H1 (cell line): ENCODE measurements around the gene IKBIP. TPM values are rescaled to one million over a fixed set of nuclear protein-coding genes. Genes with fewer than 3 reads are reported as not detected.

Experiments
- CTCF ChIA-PET: fragments of 300-600 bp; sonication (Branson Sonifier 250); formaldehyde crosslinking; loops from one replicate; lab custom pipeline; 2021; ENCODE audit not compliant: partially characterized antibody; lab: Charles Lee
- POLR2A ChIA-PET: fragments of 300-600 bp; sonication (Branson Sonifier 250); formaldehyde crosslinking; loops from one replicate; lab custom pipeline; 2021; ENCODE audit warnings: inconsistent platforms; ENCODE audit not compliant: partially characterized antibody; lab: Charles Lee
- DNase-seq, 2 experiments: peaks; one replicate each; pipeline versions ENCODE4 v3.0.0 to v3.0.0-alpha.2; 2010 to 2022; ENCODE audit warnings: low spot score in 2 of 2, low read depth in 1 of 2, mixed read lengths in 1 of 2
- FAIRE-seq: peaks from 2 replicates; lab custom pipeline; 2011; peaks lifted over from hg19 to GRCh38; lab: Jason Lieb, UNC
- H2AFZ ChIP-seq: 2 replicates; pipeline ENCODE4 v1.8.1; 2012; ENCODE audit warnings: low read length, inconsistent platforms
- H2AK5ac ChIP-seq: 2 replicates; pipeline ENCODE4 v1.6.1; 2013; ENCODE audit warnings: low read depth, low read length
- H2BK120ac ChIP-seq: replicated peaks from 2 replicates; pipeline ENCODE3; 2013; ENCODE audit warnings: low read depth, low read length, inconsistent platforms
- H2BK12ac ChIP-seq: 2 replicates; pipeline ENCODE4 v1.6.1; 2013; ENCODE audit warnings: low read depth, low read length
- H2BK15ac ChIP-seq: 2 replicates; pipeline ENCODE4 v1.6.1; 2013; ENCODE audit warnings: low read length
- H2BK20ac ChIP-seq: 2 replicates; pipeline ENCODE4 v1.6.1; 2013; ENCODE audit warnings: low read length
- H2BK5ac ChIP-seq: 2 replicates; pipeline ENCODE4 v1.6.1; 2013; ENCODE audit warnings: low read depth, low read length
- H3K14ac ChIP-seq: 2 replicates; pipeline ENCODE4 v1.6.1; 2013; ENCODE audit warnings: inconsistent platforms; ENCODE audit not compliant: insufficient read length
- H3K18ac ChIP-seq: 2 replicates; pipeline ENCODE4 v1.6.1; 2013; ENCODE audit warnings: low read length; ENCODE audit errors: extremely low read depth
- H3K23ac ChIP-seq: 2 replicates; pipeline ENCODE4 v1.6.1; 2013; ENCODE audit warnings: inconsistent platforms; ENCODE audit not compliant: insufficient read length
- H3K23me2 ChIP-seq: 2 replicates; pipeline ENCODE4 v1.6.1; 2013; ENCODE audit warnings: low read depth, low read length
- H3K27ac ChIP-seq: 2 replicates; pipeline ENCODE4 v1.6.1; 2011; ENCODE audit warnings: low read depth, low read length, inconsistent platforms
- H3K27me3 ChIP-seq, 4 experiments: replicated peaks in 1 of 4; 1 replicate in 1 of 4; 2 replicates in 3 of 4; pipeline versions ENCODE4 v1.6.1 to v1.8.1; 2011 to 2013; ENCODE audit warnings: low read length in 3 of 4, mild to moderate bottlenecking in 3 of 4, inconsistent platforms in 2 of 4, mixed read lengths in 2 of 4, moderate library complexity in 1 of 4; ENCODE audit not compliant: control insufficient read depth in 3 of 4, insufficient read depth in 3 of 4; ENCODE audit errors: extremely low read depth in 1 of 4
- H3K36me3 ChIP-seq, 4 experiments: 2 replicates each; pipeline versions ENCODE4 v1.6.1 to v1.8.1; 2011 to 2013; ENCODE audit warnings: mild to moderate bottlenecking in 4 of 4, low read length in 3 of 4, moderate library complexity in 2 of 4, control low read depth in 1 of 4, inconsistent platforms in 1 of 4; ENCODE audit not compliant: insufficient read depth in 4 of 4, control insufficient read depth in 2 of 4
- H3K4ac ChIP-seq: replicated peaks from 2 replicates; pipeline ENCODE3; 2013; ENCODE audit warnings: low read length, low read depth, mixed read lengths, inconsistent platforms; ENCODE audit not compliant: insufficient read length
- H3K4me1 ChIP-seq, 4 experiments: replicated peaks in 1 of 4; 1 replicate in 1 of 4; 2 replicates in 3 of 4; pipeline versions ENCODE4 v1.6.1 to v1.8.1; 2011 to 2013; ENCODE audit warnings: low read length in 3 of 4, inconsistent platforms in 2 of 4, mixed read lengths in 1 of 4; ENCODE audit not compliant: insufficient read depth in 4 of 4, control insufficient read depth in 3 of 4
- H3K4me2 ChIP-seq, 2 experiments: 2 replicates each; pipeline versions ENCODE4 v1.6.1 to v1.8.1; 2011 to 2013; ENCODE audit warnings: low read depth in 2 of 2, low read length in 2 of 2, control low read depth in 1 of 2, inconsistent platforms in 1 of 2, mild to moderate bottlenecking in 1 of 2; ENCODE audit not compliant: insufficient read depth in 1 of 2
- H3K4me3 ChIP-seq, 4 experiments: fragments of 200-600, 300-600 bp in 1 of 4; sonication (generic), shearing (Covaris generic), sonication (Bioruptor Twin) in 1 of 4; 2 replicates each; pipeline versions ENCODE4 v1.5.1 to v1.8.1; 2011 to 2016; ENCODE audit warnings: low read length in 4 of 4, low read depth in 3 of 4, control low read depth in 2 of 4, inconsistent platforms in 2 of 4, mild to moderate bottlenecking in 2 of 4, mixed read lengths in 1 of 4, moderate library complexity in 1 of 4; ENCODE audit not compliant: insufficient read depth in 2 of 4; ENCODE audit errors: extremely low read depth in 1 of 4
- H3K56ac ChIP-seq: replicated peaks from 2 replicates; pipeline ENCODE3; 2013; ENCODE audit warnings: low read depth, mild to moderate bottlenecking, mixed read lengths, low read length, inconsistent platforms; ENCODE audit not compliant: insufficient read length
- H3K79me1 ChIP-seq: 2 replicates; pipeline ENCODE4 v1.6.1; 2013; ENCODE audit warnings: low read depth, low read length, control low read depth
- H3K79me2 ChIP-seq, 2 experiments: 2 replicates each; pipeline versions ENCODE4 v1.6.1 to v1.8.1; 2012 to 2013; ENCODE audit warnings: low read length in 2 of 2, mild to moderate bottlenecking in 2 of 2, inconsistent platforms in 1 of 2; ENCODE audit not compliant: insufficient read depth in 2 of 2, control insufficient read depth in 1 of 2
- H3K9ac ChIP-seq, 4 experiments: replicated peaks in 1 of 4; 1 replicate in 1 of 4; 2 replicates in 3 of 4; pipeline versions ENCODE4 v1.6.1 to v1.8.1; 2011 to 2013; ENCODE audit warnings: low read depth in 3 of 4, low read length in 3 of 4, control low read depth in 2 of 4, mild to moderate bottlenecking in 2 of 4, moderate library complexity in 2 of 4, inconsistent platforms in 1 of 4; ENCODE audit errors: extremely low read depth in 1 of 4
- H3K9me3 ChIP-seq, 2 experiments: 2 replicates each; pipeline versions ENCODE4 v1.6.1 to v1.8.1; 2012 to 2013; ENCODE audit warnings: mild to moderate bottlenecking in 2 of 2, moderate library complexity in 2 of 2, control low read depth in 1 of 2, inconsistent platforms in 1 of 2, low read depth in 1 of 2, low read length in 1 of 2, mixed read lengths in 1 of 2; ENCODE audit not compliant: insufficient read depth in 2 of 2
- H4K20me1 ChIP-seq, 2 experiments: replicated peaks in 1 of 2; 2 replicates each; pipeline versions ENCODE3 to v1.8.1; 2011 to 2013; ENCODE audit warnings: inconsistent platforms in 2 of 2, low read length in 2 of 2, mild to moderate bottlenecking in 1 of 2; ENCODE audit not compliant: insufficient read depth in 2 of 2, control insufficient read depth in 1 of 2
- H4K5ac ChIP-seq: 2 replicates; pipeline ENCODE4 v1.6.1; 2013; ENCODE audit warnings: low read length, low read depth, mixed read lengths, inconsistent platforms; ENCODE audit not compliant: insufficient read length
- H4K8ac ChIP-seq: 2 replicates; pipeline ENCODE4 v1.8.0; 2013; ENCODE audit warnings: mild to moderate bottlenecking, moderate library complexity, low read length, inconsistent platforms; ENCODE audit not compliant: insufficient read depth; ENCODE audit errors: extremely low read depth
- H4K91ac ChIP-seq: replicated peaks from 2 replicates; pipeline ENCODE3; 2013; ENCODE audit warnings: low read length, mixed read lengths, inconsistent platforms; ENCODE audit not compliant: insufficient read length
- USF2 ChIP-seq: IDR thresholded peaks from 2 replicates; pipeline ENCODE4 v1.6.1; 2011; ENCODE audit warnings: low read length, improper control_type of control experiment
- WGBS, 2 experiments: shearing (Covaris generic) in 1 of 2; methylation state at CpG; one replicate each; pipeline versions ENCODE4 v1.1.6 to v1.1.7; 2013 to 2015; ENCODE audit warnings: low lambda C conversion rate in 2 of 2, mixed read lengths in 2 of 2, inconsistent platforms in 1 of 2, low coverage in 1 of 2, missing lambda C conversion rate in 1 of 2; ENCODE audit not compliant: insufficient replicate concordance in 2 of 2, insufficient coverage in 1 of 2, insufficient read length in 1 of 2; ENCODE audit errors: extremely low coverage in 1 of 2, missing lambda C conversion rate in 1 of 2; 5-methylcytosine and 5-hydroxymethylcytosine counted together
- polyA plus RNA-seq, 7 experiments: library from polyadenylated mRNA; depleted of rRNA in 3 of 7; stranded (reverse) in 5 of 7; unstranded in 2 of 7; fragments of >200 nt in 5 of 7; fragments of 200-250 nt in 2 of 7; gene quantifications; 1 replicate in 5 of 7; 2 replicates in 1 of 7; 4 replicates in 1 of 7; pipeline versions ENCODE4 v1.2.1 to v1.2.3, GENCODE V29; 2011 to 2013; ENCODE audit warnings: missing spikeins in 2 of 7, mixed read lengths in 2 of 7
- total RNA-seq: library from RNA; stranded (reverse); fragmentation: NEBNext Ultra II Directional; extraction: Animal tissue kit (Norgen Biotek cat#: 25700); gene quantifications from 2 replicates; pipeline ENCODE4 v1.2.1, GENCODE V29; 2021

The IKBIP gene
- total and polyA plus RNA-seq, 2 of the 8 experiments (the other 6 are each of a cell fraction or from before 2014, with no cell fraction given) = 2.7 to 12.4 TPM

- Histone ChIP-seq H3K14ac (no peak overlapping the region), H3K9ac (no peak overlapping the region), H3K18ac (no peak overlapping the region), H3K23ac (no peak overlapping the region), H4K91ac (no peak overlapping the region), H3K9me3 (no peaks in the 10 kb centered on the region), H3K79me2 (peaks cover 24 to 27% of the 10 kb centered on the region in 2 experiments), H2BK15ac (no peak overlapping the region), H4K8ac (no peak overlapping the region), H2BK120ac (no peak overlapping the region), H4K5ac (no peak overlapping the region), H2AK5ac (no peak overlapping the region), H3K4me1 (peaks cover 0 to 9% (median 4%) of the 10 kb centered on the region in 4 experiments; a peak in 2 of 7 replicates), H3K4me2 (no peak overlapping the region), H2BK12ac (no peak overlapping the region), H3K56ac (no peak overlapping the region), H2AFZ (no peak overlapping the region), H3K27me3 (no peaks in the 10 kb centered on the region), H3K36me3 (peaks cover 8 to 10% (median 8%) of the 10 kb centered on the region in 4 experiments; a peak in 7 of 8 replicates), H3K27ac (no peak overlapping the region), H2BK5ac (no peak overlapping the region), H3K4ac (no peak overlapping the region), H3K23me2 (peaks cover 2% of the 10 kb centered on the region; the same call in 1 of the 2 replicates), H4K20me1 (peaks cover 10% of the 10 kb centered on the region in 2 experiments), H3K4me3 (no peak overlapping the region), H2BK20ac (no peak overlapping the region), H3K79me1 (no peaks in the 10 kb centered on the region)
- WGBS, 2 experiments = 97% methylated on average over 4 of the region's 4 CpGs; no CpG with 5 or more reads in 1 of the 2 experiments
- POLR2A ChIA-PET = interaction anchor here (1.0 kb wide), 1 partner anchor 55 kb away, joined by 3 read pairs; no protein-coding TSS in a partner anchor
- CTCF ChIA-PET = interaction anchor here (0.8 to 8.9 kb wide), 6 partner anchors 10 to 151 kb away, joined by 3 to 68 read pairs (median 3); no protein-coding TSS in a partner anchor
- FAIRE-seq = no peak
- no peak for DNase-seq
- TF ChIP-seq USF2 = no peak
Observed at GRCh38 chr12:98591209-98591608, 53.4 kb downstream of the IKBIP start.
